Uterus (tissue), 2 donors: Measurements from ENCODE around the gene ITGA2B.

ENCODE experiments used
- POLR2A ChIP-seq, 2 donors: fragments of 450-650 bp; IDR thresholded peaks; one replicate each; pipeline ENCODE4 v1.6.1; 2016; ENCODE audit warnings: antibody characterized with exemption in 2 of 2, mild to moderate bottlenecking in 1 of 2, moderate library complexity in 1 of 2
- TF ChIP-seq, protein P1 (sequence below), 4 experiments: fragments of 200-600 bp in 2 of 4; fragments of 450-650 bp in 2 of 4; sonication (generic) in 2 of 4; IDR thresholded peaks; one replicate each; pipeline ENCODE4 v1.5.1; 2016 to 2019; ENCODE audit warnings: antibody characterized with exemption in 4 of 4, mild to moderate bottlenecking in 2 of 4, moderate library complexity in 1 of 4

DNA sequence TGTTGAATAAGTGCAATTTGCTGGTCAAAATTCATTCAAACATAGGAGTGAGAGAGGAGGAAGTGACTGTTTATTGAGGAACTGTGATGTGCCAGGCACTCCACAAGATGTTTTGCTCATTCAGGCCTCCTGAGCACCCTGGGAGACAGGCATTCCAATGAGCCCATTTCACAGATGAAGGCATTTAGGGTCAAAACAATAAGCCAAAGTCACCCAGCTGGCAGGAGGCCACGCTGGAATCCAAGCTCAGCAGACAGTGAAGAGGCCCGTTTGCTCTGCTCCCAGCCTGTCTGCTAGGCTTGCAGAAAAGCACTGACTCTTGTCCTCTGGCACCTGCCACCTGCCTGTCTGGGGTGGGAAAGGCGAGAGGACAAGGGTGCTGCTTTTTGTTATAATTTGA lies 54.7 kb downstream of the ITGA2B start:
- TF ChIP-seq, protein P1, sequence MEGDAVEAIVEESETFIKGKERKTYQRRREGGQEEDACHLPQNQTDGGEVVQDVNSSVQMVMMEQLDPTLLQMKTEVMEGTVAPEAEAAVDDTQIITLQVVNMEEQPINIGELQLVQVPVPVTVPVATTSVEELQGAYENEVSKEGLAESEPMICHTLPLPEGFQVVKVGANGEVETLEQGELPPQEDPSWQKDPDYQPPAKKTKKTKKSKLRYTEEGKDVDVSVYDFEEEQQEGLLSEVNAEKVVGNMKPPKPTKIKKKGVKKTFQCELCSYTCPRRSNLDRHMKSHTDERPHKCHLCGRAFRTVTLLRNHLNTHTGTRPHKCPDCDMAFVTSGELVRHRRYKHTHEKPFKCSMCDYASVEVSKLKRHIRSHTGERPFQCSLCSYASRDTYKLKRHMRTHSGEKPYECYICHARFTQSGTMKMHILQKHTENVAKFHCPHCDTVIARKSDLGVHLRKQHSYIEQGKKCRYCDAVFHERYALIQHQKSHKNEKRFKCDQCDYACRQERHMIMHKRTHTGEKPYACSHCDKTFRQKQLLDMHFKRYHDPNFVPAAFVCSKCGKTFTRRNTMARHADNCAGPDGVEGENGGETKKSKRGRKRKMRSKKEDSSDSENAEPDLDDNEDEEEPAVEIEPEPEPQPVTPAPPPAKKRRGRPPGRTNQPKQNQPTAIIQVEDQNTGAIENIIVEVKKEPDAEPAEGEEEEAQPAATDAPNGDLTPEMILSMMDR (IDR thresholded peaks at IDR 0.05), result no peak
- TF ChIP-seq POLR2A (IDR thresholded peaks at IDR 0.05), result no peak
